GF-D8 (cell line): ENCODE data around the gene RFLNA.
"Not testable (repeated sequence)": the region's sequence is repeated elsewhere in the genome, so short reads cannot be mapped to it uniquely, and the experiment has no call there.

ENCODE experiments used
- DNase-seq: peaks from one replicate; lab custom pipeline; 2025; lab: John Stamatoyannopoulos, UW

Gene RFLNA

DNA sequence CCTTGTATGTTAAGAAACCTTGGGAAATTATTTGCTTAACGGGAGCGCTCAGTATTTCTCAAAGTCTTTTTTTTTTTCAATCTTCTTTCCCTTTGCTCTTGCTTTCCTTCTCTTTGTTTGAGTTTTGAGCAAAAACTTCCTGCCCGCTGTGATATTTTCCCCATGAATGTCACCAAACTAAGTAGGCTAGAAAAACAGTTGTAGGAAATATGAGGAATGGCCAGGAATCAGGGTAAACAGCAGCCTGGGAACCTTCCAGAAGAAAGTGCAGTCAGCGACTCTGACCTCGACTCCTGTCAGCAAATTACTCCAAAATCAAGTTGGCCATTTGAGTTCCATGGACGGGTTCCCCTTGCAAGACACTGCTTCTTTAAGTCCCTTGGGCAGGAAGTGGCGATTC lies 11.6 kb upstream of the RFLNA start:
- no peak for DNase-seq

DNA sequence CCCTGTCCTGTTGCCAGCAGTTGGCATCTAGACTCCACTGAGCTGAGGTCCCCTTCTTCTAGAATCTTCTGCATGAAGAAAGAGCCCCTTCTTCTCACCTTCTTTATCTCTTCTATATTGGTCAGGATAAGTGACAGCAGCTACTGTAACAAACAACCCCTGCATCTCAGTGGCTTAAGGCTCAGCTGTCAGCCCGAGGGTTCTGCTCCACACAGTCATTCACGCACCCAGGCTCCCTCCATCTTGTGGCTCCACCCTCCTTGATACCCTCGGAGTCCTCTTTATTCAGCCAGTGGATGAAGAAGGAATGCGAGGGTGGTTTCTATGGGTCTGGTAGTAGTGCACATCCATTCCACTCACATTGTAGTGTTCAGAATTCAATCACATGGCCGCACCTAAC lies 10.5 kb upstream of the RFLNA start:
- no peak for DNase-seq

DNA sequence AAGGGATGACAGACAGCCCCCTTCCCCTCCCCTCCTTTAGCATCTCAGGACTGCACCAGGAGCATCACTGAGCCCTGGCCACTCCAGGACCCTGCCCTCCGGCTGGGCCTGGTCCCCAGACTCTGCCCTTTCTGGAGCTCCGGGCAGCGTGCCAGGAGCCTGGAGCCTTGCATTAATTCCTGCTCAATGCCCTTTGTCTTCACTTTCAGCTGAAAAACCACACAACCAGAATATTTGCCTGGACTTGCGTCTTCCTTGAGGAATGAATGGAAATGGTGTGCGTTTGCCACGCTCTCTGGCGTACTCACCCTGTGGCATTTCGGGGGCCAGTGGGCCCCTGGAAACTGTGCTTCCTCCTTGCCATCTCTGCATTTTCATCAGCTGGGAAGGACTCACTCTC lies 8.5 kb upstream of the RFLNA start:
- no peak for DNase-seq

DNA sequence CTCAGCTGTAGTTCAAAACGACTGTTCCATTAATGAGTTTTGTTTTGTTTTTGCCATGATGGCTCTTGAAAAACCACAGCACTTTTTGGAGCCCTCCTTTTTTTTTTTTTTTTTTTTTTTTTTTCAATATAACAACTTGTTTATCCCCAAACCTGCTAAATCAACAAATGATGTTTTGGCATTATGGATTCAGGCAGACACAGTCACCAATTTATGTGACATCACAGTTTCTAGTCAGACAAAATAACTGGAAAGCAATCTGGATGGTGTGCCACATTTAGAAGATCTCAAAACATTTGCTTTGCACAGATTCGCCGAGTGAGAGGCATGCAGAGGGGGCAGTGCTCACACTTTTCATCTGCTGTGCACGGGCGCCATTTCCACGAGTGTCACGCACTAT lies 7.9 kb upstream of the RFLNA start:
- no peak for DNase-seq

DNA sequence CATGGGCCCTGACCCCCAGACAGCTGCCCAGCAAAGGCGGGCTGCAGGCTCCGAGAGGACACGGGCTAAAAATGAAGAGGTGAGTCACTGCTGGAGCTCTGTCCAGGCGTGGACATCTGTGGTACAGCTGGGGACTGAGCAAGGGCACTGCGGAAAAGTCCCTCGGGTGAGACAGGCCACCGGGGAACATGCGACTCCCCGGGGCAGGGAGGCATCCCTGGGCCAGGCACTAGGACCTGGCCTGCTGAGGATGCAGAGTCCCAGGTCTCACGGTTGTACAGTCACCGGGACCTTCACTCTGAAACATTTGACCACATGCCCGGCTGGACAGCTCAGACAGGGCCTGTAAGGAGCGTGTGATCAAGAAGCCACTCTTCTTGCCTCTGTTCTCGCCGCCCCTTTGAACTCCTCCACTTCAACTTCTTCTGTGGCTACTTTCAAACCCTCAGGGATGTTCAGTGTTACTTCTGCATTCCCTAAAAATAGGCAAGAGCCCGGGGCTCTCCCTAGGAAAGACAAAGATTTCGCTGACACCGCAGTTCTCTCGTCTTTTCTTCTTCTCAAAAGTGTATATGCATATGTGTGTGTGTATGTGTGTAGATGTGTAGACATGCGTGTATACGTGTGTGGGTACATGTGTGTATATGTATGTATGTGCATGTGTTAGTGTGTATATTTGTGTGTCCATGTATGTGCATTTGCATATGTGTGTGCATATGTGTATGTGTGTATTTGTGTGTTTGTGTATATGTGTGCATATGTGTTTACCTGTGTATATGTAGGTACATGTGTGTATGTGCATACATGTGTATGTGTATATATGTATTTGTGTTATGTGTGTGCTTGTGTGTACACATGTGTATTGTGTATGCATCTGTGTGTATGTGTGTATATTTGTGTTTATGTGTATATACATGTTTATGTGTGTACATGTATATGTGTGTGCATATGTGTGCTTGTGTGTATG lies 5.0 kb upstream of the RFLNA start:
- DNase-seq = no peak

DNA sequence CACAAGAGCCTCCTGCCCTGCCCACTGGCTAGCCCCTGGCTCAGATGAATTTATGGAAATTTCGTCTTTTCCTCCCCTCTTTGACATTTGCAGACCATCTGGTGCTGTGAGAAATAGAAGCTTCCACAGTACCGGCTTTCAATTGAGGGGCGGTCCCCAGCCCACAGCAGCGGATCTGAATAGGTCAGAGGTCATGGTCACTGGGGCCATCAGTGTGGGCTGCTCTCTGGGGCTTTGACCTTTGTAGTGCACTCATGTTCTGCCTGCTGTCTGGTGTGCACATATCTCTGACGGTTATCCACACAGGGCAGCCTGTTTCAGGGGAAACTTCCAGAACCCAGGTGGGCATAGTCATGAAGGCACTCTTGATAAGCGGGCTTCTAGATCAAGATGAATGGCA lies 2.5 kb upstream of the RFLNA start:
- no peak for DNase-seq

DNA sequence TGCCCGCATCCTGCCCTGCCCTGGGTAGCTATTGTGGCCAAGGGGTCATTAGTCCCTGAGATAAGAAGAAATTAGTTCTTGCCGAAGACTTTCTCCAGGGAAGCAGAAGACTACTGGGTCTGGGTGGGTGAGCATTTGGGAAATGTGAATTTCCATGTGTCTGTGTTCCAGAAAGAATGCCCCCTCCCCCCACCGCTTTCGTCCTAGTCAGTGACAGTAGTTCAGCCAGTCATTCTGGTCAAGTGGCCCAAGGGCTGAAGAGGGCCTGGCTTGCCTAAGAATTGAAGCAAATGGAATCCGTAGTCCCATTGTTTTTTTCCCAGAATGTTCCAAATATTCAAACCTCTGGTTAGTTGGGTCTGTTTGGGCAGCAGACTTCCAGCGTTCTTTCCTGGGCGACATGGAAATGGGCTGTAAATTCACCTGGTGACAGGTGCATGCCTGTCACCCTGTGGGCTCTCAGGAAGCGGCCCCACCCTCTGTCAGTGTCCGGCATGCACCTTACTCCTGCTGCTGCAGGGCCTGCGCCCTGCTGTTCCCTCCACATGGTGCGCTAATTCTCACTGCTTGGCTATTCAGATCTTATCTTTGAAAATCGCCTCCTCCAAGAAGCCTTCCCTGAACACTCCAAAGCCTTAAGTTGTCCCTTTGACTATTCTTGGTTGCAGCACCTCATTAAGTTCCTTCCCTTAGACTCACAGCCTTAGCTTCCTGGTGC lies 1.4 kb upstream of the RFLNA start:
- no peak for DNase-seq

DNA sequence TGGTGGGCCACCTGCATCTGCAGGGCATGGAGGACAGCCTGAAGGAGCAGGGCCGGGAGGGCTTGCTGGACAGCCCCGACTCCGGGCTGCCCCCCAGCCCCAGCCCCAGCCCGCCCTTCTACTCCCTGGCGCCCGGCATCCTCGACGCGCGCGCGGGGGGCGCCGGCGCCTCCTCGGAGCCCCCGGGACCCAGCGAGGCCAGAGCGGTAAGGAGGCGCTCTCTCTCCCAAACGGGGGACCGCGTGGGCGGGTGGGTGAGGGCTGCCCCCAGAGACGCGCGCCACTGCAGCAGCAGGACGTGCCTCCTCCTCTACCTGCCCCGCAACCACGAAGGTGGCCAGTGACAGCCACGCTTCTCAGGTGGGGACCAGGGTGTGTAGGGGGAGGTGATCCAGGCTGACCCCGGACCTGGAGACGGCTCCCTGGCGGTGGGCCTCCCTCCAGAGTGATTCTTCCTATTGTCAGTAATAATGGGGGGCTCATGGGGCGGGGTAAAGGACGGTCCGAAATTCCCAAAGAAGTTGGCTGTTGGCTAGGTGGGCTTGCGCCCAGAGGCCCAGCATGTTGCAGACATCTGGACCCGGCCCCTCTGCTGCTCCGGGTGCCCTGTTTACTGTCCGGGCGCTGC lies 652 bp downstream of the RFLNA start:
- DNase-seq = no peak

DNA sequence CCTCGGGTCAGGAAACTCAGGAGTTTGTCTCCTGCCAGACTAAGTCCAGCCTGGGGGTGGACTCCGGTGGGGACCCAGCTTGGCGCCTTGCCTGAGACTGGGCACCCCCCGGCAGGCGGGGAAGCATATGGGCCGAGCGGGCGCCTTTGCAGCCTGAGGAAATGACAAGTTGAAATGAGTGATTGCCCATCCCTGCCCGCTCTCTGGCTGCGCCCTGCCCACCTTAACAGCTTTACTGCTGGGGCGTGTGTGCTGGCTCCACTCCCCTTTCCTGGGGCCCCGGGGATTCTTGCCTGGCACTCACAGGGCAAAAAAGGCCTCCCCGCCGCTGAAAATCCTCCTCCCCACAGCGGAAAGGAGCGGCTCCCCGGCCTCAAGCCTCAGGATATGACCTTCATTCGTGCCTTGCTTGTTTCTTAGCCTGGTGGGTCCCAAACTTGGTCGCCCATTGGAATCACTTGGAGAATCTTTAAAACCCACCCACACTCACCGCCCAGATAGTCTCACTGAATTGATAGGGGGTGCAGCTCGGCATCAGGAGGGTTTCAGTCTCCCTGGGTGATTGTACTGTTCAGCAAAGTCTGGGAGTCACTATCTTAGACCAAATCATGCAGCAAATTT lies 1.5 kb downstream of the RFLNA start:
- no peak for DNase-seq

DNA sequence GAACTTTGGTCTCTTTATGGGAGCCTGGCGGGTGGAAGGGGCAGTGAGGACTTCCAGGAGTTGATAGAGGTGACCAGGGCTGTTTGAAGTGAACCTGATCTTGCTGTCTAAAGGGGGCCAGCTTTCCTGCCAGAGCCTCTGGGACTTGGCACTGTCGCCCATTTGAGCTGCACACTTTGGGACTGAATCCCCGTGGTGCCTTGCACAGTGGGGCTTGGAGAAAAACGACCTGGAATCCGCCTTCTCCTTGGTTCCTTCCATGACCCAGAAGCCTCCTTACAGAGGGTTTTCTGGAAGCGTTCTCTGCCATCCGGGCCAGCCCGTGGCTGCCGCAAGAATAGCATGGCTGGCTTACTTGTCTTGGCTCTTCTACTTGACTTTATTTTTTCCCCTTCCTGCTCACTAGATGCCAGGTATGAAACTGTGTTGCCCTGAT lies 2.0 kb downstream of the RFLNA start:
- DNase-seq = no peak

DNA sequence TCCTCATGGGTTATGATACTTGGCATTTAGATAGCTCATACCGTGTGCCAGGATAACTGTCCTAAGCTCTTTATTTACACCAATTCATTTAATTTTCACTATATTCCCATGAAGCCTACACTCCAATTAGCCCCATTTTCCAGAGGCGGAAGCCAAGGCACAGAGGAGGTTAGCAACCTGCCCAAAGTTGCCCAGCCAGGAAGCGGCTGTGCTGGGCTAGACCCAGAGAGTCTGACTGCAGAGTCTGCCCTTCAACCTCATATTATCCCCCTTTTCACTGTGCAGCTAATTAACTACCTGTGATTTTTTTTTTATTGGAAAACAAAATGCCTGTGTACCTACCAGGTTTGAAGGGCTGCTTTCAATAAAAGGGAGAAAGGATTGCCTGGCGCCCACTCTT lies 2.5 kb downstream of the RFLNA start:
- no peak for DNase-seq

DNA sequence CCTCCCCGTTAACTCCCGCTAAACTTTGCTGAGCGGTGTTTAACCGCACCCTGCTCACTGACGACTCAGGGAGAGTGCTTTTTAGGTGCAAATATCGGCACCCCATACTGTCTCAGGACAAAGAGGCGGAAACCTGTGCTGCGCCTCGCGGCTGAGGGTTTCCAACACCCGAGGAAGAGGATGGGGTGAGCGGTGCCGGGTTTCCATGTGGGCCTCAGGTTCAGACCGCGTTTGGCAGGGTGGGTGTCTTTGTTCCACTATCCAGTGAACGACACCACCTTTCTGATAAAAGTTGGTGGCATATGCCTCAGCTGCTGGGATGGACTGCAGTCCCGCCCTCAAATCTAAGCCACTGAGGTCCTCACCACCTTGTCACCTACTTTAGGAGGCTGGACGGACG lies 3.0 kb downstream of the RFLNA start:
- no peak for DNase-seq

DNA sequence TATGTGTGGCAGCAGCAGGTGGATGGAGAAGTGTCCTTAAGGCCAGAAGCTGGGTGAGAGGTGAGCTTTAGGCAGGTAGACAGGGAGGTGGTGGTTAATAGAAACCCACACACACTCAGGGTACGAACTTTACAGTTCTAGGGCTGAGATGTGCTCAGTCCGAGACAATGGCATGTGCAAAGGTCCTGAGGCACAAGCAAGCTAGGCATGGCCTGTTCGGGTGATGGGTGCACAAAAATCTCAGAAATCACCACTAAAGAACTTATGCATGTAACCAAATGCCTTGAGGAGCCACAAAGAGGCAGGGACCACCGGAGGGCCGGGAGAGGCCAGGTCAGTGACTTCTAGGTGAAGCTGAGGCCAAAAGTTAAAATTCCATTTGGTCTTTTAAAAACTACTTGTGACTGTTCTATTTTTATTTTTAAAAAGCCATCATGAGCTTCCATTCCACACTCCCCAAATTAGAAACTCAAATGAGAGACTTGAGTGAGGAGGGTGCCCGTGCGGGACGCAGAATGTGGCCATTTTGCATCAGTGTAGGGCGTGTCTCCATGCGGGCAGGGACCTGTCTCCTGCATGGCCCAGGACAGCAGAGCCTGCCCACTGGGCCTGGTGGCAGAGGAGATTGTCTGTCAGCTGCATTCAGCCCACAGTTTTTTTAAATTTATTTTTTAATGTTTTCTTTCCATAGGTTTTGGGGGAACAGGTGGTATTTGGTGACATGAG lies 4.0 kb downstream of the RFLNA start:
- no peak for DNase-seq

DNA sequence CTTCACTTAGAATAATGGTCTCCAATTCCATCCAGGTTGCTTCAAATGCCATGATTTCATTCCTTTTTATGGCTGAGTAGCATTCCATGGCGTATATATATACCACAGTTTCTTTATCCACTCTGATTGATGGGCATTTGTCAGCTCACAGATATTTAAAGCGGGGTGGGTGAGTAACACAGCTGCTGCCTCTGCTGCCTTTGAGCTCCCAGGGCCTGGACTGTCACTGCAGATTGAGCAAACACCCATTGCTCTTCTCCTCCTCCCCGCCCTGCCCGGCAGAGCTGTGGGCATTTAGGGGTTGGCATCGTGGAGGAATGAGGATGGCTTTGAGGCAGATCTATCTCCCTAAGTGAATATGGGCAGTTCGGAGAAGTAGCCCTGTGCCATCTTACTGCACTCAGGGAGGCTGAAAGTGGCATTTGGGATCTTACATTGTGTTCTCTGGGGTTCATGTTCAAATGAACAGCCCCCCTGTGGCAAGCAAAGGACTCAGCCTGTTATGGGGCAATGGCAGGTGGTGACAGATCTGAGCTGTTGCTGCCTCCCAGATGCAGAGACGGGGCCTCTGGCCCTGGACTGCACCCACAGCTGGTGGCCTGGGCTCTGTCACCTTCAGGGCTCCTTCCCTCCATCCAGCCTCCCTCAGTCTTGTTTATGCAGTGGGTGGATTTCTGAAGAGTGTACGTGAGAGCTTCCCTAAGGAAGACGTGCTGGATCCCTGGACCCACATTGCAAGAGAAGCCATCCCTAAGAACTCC lies 4.9 kb downstream of the RFLNA start:
- DNase-seq = no peak

DNA sequence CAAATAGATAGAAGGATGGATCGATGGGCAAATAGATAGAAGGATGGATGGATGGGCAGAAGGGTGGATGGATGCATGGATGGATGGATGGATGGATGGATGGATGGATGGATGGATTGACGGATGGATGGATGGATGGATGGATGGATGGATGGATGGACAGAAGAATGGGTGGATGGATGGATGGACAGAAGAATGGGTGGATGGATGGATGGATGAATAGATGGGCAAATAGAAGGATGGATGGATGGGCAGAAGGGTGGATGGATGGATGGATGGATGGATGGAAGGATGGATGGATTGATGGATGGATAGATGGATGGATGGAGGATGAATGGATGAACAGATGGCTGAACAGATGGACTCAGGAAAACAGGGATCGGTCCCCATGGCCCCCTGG lies 5.8 kb downstream of the RFLNA start:
- not testable (repeated sequence) for DNase-seq

DNA sequence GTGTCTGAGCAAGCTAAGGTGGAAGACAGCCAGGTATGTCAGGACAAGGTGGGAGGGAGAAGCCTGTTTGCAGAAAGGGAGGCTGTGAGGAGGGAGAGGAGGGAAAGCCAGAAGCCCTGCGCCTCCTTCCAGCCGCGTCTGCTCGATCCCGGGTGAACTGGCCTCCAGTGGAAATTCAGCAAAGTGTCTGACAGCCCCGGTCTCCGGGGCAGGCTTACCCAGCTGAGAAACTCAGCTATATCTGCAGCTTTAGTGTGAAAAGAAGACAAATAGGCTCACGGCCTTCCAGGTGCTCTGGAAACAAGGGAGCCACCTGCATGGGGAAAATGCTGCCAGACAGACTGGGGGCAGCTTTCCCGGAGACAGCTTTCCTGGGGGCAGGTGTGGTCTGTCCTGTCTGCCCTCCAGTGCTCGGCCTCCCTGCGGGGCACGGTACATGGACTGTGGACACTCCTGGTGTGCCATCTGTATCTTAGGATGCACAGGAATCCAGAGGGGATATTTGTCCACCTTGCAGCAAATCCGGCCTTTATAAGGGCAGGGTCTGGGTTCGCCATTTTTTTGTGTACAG lies 6.3 kb downstream of the RFLNA start:
- DNase-seq = no peak

DNA sequence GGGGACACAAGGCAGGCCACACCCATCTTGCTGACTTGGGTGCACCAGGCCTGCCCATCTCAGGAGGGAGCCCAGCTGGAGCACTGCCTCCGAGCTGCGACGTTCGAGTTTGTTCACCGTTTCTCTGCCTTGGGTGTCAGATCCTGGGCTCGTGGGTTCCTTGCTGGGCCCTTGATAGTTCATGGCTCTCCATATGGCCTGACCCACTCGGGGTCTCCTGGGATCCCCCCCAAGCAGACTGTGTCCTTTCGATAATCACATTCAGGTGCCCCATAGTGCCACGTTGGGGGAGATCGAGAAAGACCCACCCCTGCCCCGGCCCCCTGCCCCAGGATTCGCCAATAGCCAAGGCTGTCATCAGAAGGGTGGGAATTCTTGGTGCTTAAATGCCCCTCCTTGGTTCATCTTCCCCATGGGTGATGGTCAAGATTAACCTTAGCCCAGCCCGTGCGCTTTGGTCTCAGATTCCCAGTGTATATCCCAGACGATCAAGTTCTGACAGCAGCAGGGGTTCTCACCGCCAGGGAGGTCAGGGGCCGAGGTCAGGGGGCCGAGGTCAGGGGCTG lies 7.4 kb downstream of the RFLNA start:
- DNase-seq = no peak

DNA sequence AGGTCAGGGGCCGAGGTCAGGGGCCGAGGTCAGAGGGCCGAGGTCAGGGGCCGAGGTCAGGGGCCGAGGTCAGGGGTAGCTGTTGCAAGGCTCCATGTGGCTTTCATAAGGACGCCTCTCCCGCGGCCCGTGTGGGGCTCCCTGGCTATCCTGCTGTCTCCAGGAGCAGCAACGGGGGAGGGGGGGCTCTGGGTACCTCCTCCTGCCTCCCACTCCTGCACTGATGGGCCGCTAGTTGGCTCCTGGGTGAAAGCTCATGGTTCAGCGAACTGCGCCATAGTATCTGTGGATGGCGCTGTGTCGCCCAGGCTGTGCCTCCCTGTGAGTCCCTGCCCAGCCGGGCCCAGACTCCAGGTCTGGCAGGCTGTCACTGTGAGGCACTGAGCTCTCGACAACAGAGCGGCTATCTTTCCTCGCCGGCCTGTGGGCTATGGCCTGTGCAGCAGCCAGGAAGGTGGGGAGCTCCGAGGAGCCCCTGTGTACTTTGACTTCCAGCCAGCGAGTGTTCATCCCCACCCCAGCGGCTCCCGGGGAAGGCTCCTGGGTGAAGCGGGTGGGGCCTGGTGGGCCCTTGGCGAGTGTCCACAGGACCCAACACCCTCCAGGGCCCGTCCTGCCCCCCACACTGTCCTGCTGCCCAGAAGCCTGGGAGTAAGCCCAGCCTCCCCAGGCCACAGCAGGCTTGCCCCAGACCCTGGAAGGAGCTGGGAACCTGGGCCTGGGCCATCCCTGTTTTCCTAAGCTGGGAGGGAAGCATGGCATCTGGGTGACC lies 8.1 kb downstream of the RFLNA start:
- DNase-seq = no peak

DNA sequence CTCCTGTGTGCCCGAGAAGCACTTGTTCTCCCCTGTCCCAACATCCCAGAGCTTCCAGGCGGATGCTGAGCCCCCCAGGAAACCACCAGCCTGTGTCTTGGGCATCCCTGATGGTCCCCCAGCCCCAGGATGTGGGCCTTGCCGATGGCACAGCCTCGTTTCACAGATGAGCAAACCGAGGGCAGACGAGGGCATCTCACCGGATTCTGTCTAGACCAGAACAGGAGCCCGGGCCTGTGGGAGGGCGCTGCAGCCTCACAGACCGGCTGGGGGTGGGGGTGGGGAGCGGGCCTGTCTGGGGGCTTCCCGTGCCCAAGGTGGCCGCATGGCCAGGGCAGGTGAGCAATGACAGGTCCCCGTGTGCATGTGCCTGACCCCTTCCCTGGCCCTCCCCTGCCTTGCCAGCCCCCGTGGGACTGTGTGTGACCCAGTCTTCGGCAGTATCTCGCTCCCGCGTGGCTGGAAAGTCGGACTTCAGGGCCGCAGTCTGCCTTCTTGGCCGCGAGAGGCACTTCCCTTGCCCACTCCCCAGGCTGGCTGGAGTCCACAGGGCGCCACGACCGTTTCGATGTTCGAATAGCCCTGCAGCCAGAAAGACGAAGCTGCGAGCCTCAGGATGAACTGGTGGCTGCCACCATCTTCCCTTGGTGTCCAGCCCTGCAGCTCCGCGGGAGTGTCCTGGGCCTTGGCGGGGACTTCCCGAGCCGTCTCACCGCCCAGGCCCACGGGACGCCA lies 8.9 kb downstream of the RFLNA start:
- no peak for DNase-seq
